Aorta (tissue), 5 donors: ENCODE results near the gene SERPIND1. TPM values are rescaled to one million over a fixed set of nuclear protein-coding genes. Genes with fewer than 3 reads are reported as not detected.

Experiments used
- ATAC-seq: fragments of 200-7000 bp; cut with Tn5 transposase; one replicate; pipeline ENCODE4 v1.9.1; 2022; ENCODE audit warnings: moderate library complexity; ENCODE audit not compliant: low FRiP score
- DNase-seq, 2 donors: peaks; one replicate each; pipeline ENCODE4 v3.0.0-alpha.2; 2020
- H3K27ac ChIP-seq, 2 donors: one replicate each; pipeline ENCODE4 v1.5.1; 2013; ENCODE audit warnings: low read length in 2 of 2, mild to moderate bottlenecking in 2 of 2, moderate library complexity in 2 of 2, control low read depth in 1 of 2, inconsistent platforms in 1 of 2, low read depth in 1 of 2
- H3K27me3 ChIP-seq, 2 donors: one replicate each; pipeline ENCODE4 v1.6.1; 2013; ENCODE audit warnings: control low read depth in 1 of 2, low read length in 1 of 2, mild to moderate bottlenecking in 1 of 2, moderate library complexity in 1 of 2; ENCODE audit not compliant: insufficient read depth in 2 of 2, control insufficient read depth in 1 of 2
- H3K36me3 ChIP-seq, 2 donors: one replicate each; pipeline ENCODE4 v1.6.1; 2013; ENCODE audit warnings: control low read depth in 1 of 2, low read length in 1 of 2, mild to moderate bottlenecking in 1 of 2; ENCODE audit not compliant: insufficient read depth in 2 of 2, control insufficient read depth in 1 of 2
- H3K4me1 ChIP-seq, 2 donors: one replicate each; pipeline ENCODE4 v1.6.1; 2013; ENCODE audit warnings: low read length in 2 of 2, control low read depth in 1 of 2, mild to moderate bottlenecking in 1 of 2, moderate library complexity in 1 of 2; ENCODE audit not compliant: insufficient read depth in 2 of 2, control insufficient read depth in 1 of 2
- H3K4me3 ChIP-seq, 2 donors: one replicate each; pipeline ENCODE4 v1.5.1; 2013; ENCODE audit warnings: low read length in 2 of 2, control low read depth in 1 of 2, mild to moderate bottlenecking in 1 of 2
- H3K9me3 ChIP-seq: one replicate; pipeline ENCODE4 v1.6.1; 2013; ENCODE audit warnings: mild to moderate bottlenecking, low read length; ENCODE audit not compliant: control insufficient read depth
- WGBS, 2 donors: extraction: QIAGEN DNeasy Blood & Tissue Kit; methylation state at CpG; one replicate each; pipeline ENCODE4 v1.1.7; 2013; 5-methylcytosine and 5-hydroxymethylcytosine counted together
- intact Hi-C, 2 donors: fragments of 100-400 bp; cut with DNase I; formaldehyde crosslinking; loops; one replicate each; pipeline versions ENCODE4 v1.14.2 to v1.15.0; 2022
- polyA plus RNA-seq, 2 donors: library from polyadenylated mRNA; stranded (reverse); fragments of 200-250 nt; gene quantifications; one replicate each; pipeline ENCODE4 v1.2.3, GENCODE V29; 2013
- total RNA-seq, 2 donors: library from RNA; stranded (reverse); fragmentation: NEBNext Ultra II Directional; extraction: Animal tissue kit (Norgen Biotek cat#: 25700); gene quantifications; one replicate each; pipeline ENCODE4 v1.2.1, GENCODE V29; 2021
- donor health status: healthy with polysubstance abuse.
- donor health status: Bipolar disorder and iron deficiency.
- donor health status: DM: no; HTN: no; CAD: no.
- donor health status: DM: no; HTN: no; CAD: no.
- donor health status: DM: yes; HTN: yes; CAD: no.

The SERPIND1 gene
- total and polyA plus RNA-seq, 4 donors = 0.15 to 0.38 (median 0.23) TPM; not detected in 1

DNA sequence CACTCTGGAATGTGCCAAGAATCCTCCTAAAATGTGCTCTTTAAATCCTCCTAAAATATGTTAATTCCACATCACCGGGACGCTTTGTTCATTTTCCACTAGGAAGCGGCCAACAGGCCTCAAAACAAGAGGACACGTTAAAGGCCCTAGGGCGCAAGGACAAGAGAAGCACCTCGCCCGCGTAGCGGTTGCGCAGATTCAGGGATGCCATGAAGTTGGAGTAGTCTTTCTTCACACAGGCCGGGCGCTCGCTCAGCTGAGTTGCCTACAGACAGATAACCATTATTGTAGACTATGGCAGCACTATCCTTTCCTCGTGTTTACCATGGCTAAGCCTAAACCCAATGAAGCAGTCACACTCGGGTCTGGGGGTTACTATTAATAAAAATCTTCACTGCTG, 29.5 kb upstream of the SERPIND1 start:
- no peaks in the 10 kb centered on the region for H3K27me3 ChIP-seq
- no peaks in the 10 kb centered on the region for H3K4me1 ChIP-seq
- 92 to 93% methylated on average over 15 of the region's 15 CpGs for WGBS, 2 donors
- no peak for ATAC-seq
- no peak for DNase-seq
- H3K27ac ChIP-seq = no peak overlapping the region
- H3K4me3 ChIP-seq = no peak overlapping the region
- peaks cover 2 to 7% of the 10 kb centered on the region in 2 donors for H3K36me3 ChIP-seq
- no peaks in the 10 kb centered on the region for H3K9me3 ChIP-seq
- intact Hi-C loops = no loop called here

- WGBS, 2 donors = 92 to 93% methylated on average over 3 of the region's 3 CpGs
- Histone ChIP-seq H3K27ac (no peak overlapping the region), H3K9me3 (no peaks in the 10 kb centered on the region), H3K27me3 (no peaks in the 10 kb centered on the region), H3K4me1 (no peaks in the 10 kb centered on the region), H3K36me3 (peaks cover 2 to 7% of the 10 kb centered on the region in 2 donors), H3K4me3 (no peak overlapping the region)
- intact Hi-C loops = no loop called here
- DNase-seq (no peak), ATAC-seq (no peak)
Measured at GRCh38 chr22:20745119-20745518, 28.8 kb upstream of the SERPIND1 start.

DNA sequence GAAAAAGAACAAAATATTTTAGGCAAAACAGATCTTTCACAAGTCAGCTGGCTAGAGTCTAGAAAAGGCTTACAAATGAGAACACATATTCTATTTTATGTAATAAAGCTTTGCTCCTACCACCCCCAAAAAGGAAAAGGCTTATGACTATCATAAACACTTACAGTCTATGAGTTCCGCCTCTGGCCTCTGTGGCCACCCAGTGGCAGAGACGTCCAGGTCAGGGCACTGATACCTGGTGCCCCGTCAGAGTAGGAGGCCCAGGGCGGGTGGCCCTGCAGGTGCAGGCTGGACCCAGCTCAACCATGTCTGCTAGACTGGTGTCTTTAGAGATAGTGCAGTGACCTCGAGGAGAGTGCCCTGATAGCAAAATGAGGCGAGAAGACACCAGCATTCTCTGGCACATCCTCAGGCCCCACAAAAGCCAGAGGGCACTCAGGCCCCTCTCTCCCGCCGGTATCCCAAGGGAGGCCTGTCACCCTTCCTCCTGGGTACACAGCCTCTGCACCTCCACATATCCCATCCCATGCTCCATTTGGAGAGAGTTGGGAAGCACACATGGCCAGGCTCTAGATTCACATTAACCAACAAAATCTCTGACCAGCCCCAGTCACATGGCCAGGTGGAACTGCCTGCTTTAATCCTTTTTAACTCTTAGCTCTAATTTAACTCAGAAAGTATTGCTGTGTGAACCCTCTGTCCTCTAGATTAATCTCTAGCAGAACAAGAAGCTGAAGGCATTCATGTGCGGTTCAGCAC, 27.3 kb upstream of the SERPIND1 start:
- Histone ChIP-seq H3K4me3 (no peak overlapping the region), H3K9me3 (no peaks in the 10 kb centered on the region), H3K27me3 (no peaks in the 10 kb centered on the region), H3K27ac (no peak overlapping the region), H3K36me3 (peaks cover 0 to 7% of the 10 kb centered on the region in 2 donors), H3K4me1 (no peaks in the 10 kb centered on the region)
- 88 to 91% methylated on average over 9 of the region's 9 CpGs for WGBS, 2 donors
- intact Hi-C loops = no loop called here
- ATAC-seq (no peak), DNase-seq (no peak)

- no peak overlapping the region for H3K4me3 ChIP-seq
Measured at GRCh38 chr22:20747223-20747622, 26.7 kb upstream of the SERPIND1 start.

GRCh38 chr22:20748082-20748481, 25.8 kb upstream of the SERPIND1 start:
- H3K36me3 ChIP-seq = peaks cover 0 to 9% of the 10 kb centered on the region in 2 donors
- H3K27ac ChIP-seq = no peak overlapping the region
- no peak overlapping the region for H3K4me3 ChIP-seq
- no peaks in the 10 kb centered on the region for H3K4me1 ChIP-seq
- no peak for DNase-seq
- no peaks in the 10 kb centered on the region for H3K9me3 ChIP-seq
- ATAC-seq = no peak
- intact Hi-C loops = no loop called here
- no peaks in the 10 kb centered on the region for H3K27me3 ChIP-seq
- WGBS, 2 donors = 90 to 96% methylated on average over 7 of the region's 7 CpGs

More at GRCh38 chr22:20747223-20747622, 26.7 kb upstream of the SERPIND1 start:
- intact Hi-C loops = no loop called here
- ATAC-seq (no peak), DNase-seq (no peak)
- Histone ChIP-seq H3K36me3 (peaks cover 0 to 7% of the 10 kb centered on the region in 2 donors), H3K27me3 (no peaks in the 10 kb centered on the region), H3K9me3 (no peaks in the 10 kb centered on the region), H3K4me1 (no peaks in the 10 kb centered on the region), H3K27ac (no peak overlapping the region)
- 96 to 97% methylated on average over 10 of the region's 10 CpGs for WGBS, 2 donors

DNA sequence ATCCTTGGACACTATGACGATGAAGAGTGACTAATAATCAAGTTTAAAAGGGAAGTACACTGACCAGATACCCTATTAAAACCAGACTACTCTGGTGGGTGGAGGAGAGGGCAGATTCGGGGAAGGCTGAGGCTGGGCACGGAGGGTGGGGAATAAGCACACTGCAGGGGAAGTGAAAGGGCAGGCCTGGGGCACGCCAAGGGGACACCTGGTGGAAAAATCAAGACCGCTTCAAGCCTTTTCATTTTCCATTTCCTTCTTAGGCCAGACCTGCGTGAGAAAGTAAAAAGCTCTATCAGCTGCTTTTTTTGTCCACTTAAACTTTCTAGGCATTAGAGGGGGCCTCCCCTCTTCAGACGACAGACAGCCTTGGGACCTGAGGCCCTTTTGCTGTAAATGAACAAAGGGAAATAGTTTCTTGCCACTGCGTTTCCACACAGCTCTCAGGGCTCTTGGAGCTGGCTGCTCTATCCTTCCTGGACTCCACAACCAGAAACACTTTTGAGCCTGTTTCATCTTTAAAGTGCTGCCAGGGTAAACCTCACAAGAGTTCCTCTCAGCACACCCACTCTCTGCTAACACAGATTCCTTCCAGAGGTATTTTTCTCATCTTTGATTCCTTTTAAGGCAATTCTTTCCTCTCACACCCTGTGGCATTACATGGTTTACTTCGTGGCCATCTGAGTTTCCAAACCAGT, 25.0 kb upstream of the SERPIND1 start:
- peaks cover 0 to 9% of the 10 kb centered on the region in 2 donors for H3K36me3 ChIP-seq
- ATAC-seq = no peak
- DNase-seq = no peak
- peak overlapping the region in 1 of 2 donors; percentile 22 for H3K27ac ChIP-seq
- intact Hi-C loops = no loop called here
- no peaks in the 10 kb centered on the region for H3K9me3 ChIP-seq
- H3K4me1 ChIP-seq = no peaks in the 10 kb centered on the region
- no peak overlapping the region for H3K4me3 ChIP-seq
- no peaks in the 10 kb centered on the region for H3K27me3 ChIP-seq
- 41 to 46% methylated on average over 9 of the region's 9 CpGs for WGBS, 2 donors

DNA sequence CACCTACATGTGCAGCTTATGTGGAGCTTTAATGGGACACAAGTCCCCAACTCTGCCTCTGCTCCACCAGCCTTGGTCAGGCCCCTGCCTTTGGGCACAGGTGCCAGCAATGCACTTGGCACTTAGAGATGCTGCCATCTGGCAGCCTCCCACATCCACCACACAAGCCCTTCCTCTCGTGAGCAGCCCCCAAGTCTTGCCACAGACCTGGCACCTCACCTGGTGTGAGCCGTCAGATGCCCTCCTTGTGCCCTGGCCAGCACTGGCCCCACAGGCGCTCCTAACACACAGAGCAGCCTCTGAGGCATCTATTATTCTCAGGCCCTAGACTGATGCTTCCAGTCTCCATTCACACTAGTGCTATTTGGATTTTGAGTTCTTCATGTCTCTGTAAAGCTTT, 24.5 kb upstream of the SERPIND1 start:
- no peak overlapping the region for H3K4me3 ChIP-seq
- WGBS, 2 donors = 37 to 43% methylated on average over 3 of the region's 3 CpGs
- no peaks in the 10 kb centered on the region for H3K9me3 ChIP-seq
- no peaks in the 10 kb centered on the region for H3K4me1 ChIP-seq
- ATAC-seq = no peak
- peaks cover 0 to 8% of the 10 kb centered on the region in 2 donors for H3K36me3 ChIP-seq
- peak overlapping the region in 1 of 2 donors; percentile 22 for H3K27ac ChIP-seq
- DNase-seq = no peak
- no peaks in the 10 kb centered on the region for H3K27me3 ChIP-seq
- intact Hi-C loops = no loop called here

GRCh38 chr22:20750461-20751184, 23.3 kb upstream of the SERPIND1 start:
- Histone ChIP-seq H3K36me3 (peaks cover 0 to 7% of the 10 kb centered on the region in 2 donors), H3K4me1 (no peaks in the 10 kb centered on the region), H3K4me3 (no peak overlapping the region), H3K27me3 (no peaks in the 10 kb centered on the region), H3K27ac (peak overlapping the region in 1 of 2 donors; percentile 29), H3K9me3 (no peaks in the 10 kb centered on the region)
- intact Hi-C loops = no loop called here
- DNase-seq (peak; percentile 83 to 85), ATAC-seq (no peak)
- 43 to 45% methylated on average over 9 of the region's 9 CpGs for WGBS, 2 donors
